LHCN-M2 (cell line): ENCODE results near the gene CD38. TPM values are rescaled to one million over a fixed set of nuclear protein-coding genes. Genes with fewer than 3 reads are reported as not detected.
"Not testable (repeated sequence)": the region's sequence is repeated elsewhere in the genome, so short reads cannot be mapped to it uniquely, and the experiment has no call there.

Source experiments
- DNase-seq: peaks from one replicate; pipeline ENCODE4 v3.0.0-alpha.2; 2012; ENCODE audit warnings: low read depth
- total RNA-seq: library from RNA; depleted of rRNA; stranded (reverse); fragments of >200 nt; gene quantifications from 2 replicates; pipeline ENCODE4 v1.2.3, GENCODE V29; 2014

The CD38 gene
- total RNA-seq, 1 experiment from 2014 or later, result not detected

- DNase-seq, result no peak
Measured at GRCh38 chr4:15799141-15799540, 21.0 kb downstream of the CD38 start.

DNA sequence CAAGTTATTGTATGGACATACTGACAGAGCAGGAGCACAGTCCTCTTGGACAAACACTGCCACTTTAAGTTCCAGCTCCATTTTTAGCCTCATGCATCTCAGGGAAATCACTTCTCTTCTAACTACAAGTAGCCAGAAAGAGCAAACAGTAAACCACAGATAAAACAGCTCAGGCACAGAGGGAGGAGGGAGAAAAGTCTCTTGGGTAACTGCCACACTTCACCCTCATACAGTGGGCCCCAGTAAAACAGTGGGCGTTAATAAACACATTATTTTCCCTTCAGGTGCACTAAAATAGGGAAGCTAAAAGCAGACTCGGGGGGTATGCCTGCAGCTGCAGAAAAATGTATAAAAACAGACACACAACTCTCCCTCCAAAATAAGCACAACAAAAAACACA lies 21.6 kb downstream of the CD38 start:
- no peak for DNase-seq

DNA sequence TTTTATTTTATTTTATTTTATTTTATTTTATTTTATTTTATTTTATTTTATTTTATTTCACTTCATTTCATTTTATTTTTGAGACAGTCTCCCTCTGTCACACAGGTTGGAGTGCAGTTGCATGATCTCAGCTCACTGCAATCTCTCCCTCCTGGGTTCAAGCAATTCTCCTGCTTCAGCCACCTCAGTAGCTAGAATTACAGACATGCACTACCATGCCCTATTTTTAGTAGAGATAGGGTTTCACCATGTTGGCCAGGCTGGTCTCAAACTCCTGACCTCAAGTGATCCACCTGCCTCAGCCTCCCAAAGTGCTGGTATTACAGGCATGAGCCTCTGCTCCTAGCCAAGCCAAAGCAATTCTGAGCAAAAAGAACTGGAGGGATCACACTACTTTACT lies 24.4 kb downstream of the CD38 start:
- not testable (repeated sequence) for DNase-seq

DNA sequence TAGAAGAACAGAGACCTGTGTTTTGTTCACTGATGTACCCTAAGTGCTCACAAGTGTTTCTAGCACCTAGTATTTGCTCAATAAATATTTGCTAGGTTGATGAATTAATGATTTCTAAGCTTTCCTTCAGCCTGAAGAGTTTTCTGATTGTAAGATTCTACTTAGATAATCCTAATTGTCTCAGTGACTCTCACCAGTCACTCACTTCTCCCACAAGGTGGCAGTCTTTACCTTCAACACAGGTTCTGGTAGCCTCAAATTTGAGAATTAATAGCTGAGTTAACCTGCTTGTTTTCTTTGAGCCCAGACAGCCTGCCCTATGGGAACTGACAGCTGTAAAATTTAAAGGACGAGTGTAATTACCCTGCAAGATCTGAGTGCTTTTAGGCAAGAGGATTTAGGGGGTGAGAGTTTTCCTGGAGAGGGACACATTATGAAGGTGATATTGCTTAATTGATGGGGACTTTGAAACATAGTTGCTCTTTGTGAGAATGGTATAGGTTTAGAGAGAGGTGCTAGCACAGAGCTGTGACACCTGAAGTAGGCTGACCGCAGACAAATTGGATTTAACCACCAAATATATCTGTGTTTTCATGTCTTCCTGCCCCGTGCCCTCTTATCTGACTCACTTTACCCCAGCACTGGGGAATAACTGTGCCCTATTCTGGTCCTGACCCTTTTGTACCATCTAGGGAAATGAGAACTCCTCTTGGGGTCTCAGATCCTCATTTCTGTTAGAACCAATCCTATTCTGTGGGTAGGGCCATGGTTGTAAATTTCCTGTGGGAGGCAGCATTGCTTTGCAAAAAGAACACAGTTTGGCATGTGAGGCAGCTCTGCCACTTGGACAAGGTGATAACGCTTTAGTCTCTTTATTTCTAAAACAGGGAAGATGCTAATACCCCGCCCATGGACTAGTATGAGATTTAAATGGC lies 27.7 kb downstream of the CD38 start:
- peak; percentile 59 for DNase-seq

- DNase-seq, result no peak
Measured at GRCh38 chr4:15809058-15809457, 30.9 kb downstream of the CD38 start.

- no peak for DNase-seq
Measured at GRCh38 chr4:15809466-15809865, 31.3 kb downstream of the CD38 start.

GRCh38 chr4:15811703-15812337 lies 33.7 kb downstream of the CD38 start:
- DNase-seq, result no peak

DNA sequence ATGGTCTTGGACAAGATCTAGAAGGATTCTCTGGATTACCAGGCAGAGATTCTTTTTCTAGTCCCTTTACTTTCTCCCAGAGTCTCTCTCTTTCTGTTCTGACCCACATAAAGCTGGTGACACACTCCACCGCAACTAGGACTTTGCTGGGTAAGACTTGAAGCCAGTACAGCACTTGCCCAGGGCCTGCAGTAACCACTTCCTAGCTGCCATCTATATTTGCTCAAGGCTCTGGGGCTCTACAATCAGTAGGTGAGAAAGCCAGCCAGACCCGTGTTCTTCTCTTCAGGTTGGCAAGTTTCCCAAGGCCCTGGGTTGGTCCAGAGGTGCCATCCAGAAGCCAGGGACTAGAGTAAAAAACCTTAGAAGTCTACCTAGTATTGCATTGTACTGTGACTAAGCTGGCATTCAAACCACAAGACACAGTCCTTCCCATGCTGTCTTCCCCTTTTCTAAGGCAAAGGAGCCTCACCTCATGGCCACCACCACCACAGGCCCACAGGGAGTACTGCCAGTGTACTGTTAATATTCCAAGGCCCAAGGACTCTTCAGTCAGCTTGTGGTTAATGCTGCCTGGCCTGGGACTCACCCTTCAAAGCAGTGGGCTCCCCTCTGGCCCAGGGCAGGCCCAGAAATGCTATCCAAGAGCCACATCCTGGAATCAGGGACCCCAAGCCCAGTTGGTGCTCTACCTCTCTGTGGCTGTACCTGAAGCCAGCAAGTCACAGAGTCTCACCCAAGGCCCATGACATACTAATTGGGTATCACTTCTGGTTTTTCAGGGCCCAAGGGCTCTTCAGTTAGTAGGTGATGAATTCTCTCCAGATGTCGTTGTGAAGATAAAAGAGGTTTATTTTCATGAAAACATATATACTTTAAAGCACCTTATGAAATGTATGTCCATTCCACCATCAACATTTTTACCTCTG lies 54.7 kb downstream of the CD38 start:
- DNase-seq, result no peak

GRCh38 chr4:15833801-15834200 lies 55.7 kb downstream of the CD38 start:
- DNase-seq, result no peak

GRCh38 chr4:15836362-15836761 lies 58.2 kb downstream of the CD38 start:
- DNase-seq, result no peak

- no peak for DNase-seq
Measured at GRCh38 chr4:15837591-15837990, 59.5 kb downstream of the CD38 start.

DNA sequence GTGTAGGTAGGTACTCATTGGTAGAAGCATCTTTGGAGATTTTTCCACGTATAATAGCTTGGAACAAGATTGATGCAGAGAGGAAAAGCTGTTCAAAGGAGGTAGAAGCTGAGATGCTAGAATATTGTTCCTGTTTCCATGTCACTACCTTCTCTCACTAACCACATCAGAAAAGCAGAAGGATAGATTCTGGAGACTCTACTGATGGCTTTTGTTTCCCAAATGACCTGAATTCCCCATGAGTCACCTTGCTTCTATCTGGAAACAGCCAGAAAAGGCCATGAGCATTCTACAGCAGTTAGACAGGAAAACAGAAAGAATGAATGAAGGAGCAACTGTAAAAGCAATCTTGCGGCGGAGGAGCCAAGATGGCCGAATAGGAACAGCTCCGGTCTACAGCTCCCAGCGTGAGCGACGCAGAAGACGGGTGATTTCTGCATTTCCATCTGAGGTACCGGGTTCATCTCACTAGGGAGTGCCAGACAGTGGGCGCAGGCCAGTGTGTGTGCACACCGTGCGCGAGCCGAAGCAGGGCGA lies 63.1 kb downstream of the CD38 start:
- not testable (repeated sequence) for DNase-seq

GRCh38 chr4:15847746-15848145 lies 69.6 kb downstream of the CD38 start:
- DNase-seq, result no peak

DNA sequence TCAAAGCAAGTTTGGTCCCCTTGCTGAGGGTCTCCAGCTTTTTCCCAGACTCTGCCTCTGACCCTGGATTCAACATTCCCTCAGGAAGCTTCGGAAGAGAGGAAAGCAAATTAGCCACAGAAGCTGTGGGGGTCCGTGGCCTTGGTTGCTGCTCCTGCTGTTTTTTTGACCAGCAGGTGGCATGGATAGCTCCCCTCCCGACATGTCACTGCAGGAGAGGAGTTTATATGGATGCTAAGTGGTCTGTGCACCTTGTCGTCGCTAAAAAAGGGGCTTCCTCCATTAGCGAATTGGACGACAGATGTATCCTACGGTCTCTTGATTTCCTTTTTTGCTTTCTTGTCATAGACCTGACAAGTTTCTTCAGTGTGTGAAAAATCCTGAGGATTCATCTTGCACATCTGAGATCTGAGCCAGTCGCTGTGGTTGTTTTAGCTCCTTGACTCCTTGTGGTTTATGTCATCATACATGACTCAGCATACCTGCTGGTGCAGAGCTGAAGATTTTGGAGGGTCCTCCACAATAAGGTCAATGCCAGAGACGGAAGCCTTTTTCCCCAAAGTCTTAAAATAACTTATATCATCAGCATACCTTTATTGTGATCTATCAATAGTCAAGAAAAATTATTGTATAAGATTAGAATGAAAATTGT lies 70.2 kb downstream of the CD38 start:
- DNase-seq, result no peak

- DNase-seq, result no peak
Measured at GRCh38 chr4:15851969-15852368, 73.8 kb downstream of the CD38 start.

- no peak for DNase-seq
Measured at GRCh38 chr4:15852524-15852923, 74.4 kb downstream of the CD38 start.

GRCh38 chr4:15853345-15853744 lies 75.2 kb downstream of the CD38 start:
- DNase-seq, result no peak

DNA sequence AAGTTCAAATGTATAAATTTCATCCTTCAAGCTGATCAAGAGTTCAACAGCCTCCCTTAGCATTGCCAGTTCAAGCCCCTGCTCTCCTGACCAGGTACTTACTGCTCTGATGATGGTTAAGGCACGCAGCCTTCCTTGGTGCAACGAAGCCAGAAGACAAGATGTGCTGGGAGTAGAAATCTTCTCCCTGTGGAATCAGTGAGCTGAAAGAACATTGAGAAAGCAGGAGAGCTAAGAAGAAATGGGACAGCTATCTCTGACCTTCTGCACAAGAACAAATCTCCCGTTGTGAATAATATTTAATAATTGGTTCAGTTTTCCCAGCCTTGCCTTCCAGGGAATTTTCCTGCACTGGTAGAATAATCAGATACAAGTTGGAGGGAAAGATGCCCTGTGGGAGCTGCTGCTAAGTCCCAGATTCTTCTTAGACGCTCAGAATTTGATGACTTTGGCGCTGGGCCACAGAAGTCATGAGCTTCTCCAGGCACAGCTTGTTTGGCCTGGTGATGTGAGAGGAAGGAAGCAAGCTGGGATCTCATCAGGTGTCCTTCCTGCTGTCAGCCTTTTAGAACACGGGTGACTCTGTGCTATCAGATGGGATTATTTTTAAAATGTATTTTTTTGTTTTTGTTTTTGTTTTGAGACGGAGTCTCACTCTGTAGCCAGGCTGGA lies 77.8 kb downstream of the CD38 start:
- DNase-seq, result no peak

GRCh38 chr4:15861198-15861597 lies 83.1 kb downstream of the CD38 start:
- not testable (repeated sequence) for DNase-seq
